Measurements from ENCODE around the gene DBH.

- TF ChIP-seq REST (IDR thresholded peaks at IDR 0.05; ENCODE audit: insufficient read depth in 1 of 2, low read depth in 2 of 2, low read length in 2 of 2) (no peak), TAF1 (IDR thresholded peaks at IDR 0.05; ENCODE audit: borderline replicate concordance, insufficient read depth, low read length) (no peak), FOXP2 (optimal IDR thresholded peaks at IDR 0.05; ENCODE audit: borderline replicate concordance, extremely low read depth, extremely low read length, insufficient read depth) (no peak)
Observed at GRCh38 chr9:133691626-133692363, 55.6 kb downstream of the DBH start.
